OCI-M2 (cell line): Measurements from ENCODE around the gene MPO.

Experiments
- DNase-seq: peaks from one replicate; lab custom pipeline; 2025; ENCODE audit not compliant: unreplicated experiment; lab: John Stamatoyannopoulos, UW

Gene MPO

DNA sequence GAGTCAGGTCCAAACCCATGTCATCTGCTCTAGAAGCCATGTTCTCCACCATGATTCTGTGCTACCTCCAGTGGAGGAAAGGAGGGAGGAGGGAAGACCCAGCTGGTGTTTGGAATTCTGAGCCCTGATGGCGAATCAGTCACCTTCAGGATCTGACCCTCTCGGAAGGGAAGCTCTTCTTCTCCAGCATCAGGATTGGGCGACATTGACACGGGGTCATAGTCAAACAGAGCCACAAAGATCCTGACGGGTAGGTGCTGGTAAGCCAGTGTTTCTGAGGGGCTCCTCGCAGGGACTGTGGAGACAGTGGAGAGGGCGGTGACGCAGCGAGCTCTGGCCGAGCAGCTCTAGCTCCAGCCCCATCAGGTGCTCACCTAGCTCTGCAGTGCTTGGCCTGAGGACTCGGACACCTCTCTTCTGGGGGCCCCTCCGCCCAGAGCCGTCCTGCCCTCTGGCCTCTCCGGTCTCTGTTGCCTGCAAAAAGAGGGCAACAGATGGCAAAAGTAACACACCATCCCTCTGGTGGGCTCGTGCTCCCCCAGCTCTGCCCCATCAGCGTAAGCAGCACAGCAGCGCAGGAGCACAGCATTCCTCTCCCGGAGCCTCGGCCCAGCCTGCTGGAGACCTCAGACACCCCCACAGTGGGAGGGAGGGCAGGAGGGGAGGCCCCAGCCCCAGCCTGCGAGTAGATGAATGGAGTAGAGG, 26.9 kb upstream of the MPO start:
- no peak for DNase-seq

DNA sequence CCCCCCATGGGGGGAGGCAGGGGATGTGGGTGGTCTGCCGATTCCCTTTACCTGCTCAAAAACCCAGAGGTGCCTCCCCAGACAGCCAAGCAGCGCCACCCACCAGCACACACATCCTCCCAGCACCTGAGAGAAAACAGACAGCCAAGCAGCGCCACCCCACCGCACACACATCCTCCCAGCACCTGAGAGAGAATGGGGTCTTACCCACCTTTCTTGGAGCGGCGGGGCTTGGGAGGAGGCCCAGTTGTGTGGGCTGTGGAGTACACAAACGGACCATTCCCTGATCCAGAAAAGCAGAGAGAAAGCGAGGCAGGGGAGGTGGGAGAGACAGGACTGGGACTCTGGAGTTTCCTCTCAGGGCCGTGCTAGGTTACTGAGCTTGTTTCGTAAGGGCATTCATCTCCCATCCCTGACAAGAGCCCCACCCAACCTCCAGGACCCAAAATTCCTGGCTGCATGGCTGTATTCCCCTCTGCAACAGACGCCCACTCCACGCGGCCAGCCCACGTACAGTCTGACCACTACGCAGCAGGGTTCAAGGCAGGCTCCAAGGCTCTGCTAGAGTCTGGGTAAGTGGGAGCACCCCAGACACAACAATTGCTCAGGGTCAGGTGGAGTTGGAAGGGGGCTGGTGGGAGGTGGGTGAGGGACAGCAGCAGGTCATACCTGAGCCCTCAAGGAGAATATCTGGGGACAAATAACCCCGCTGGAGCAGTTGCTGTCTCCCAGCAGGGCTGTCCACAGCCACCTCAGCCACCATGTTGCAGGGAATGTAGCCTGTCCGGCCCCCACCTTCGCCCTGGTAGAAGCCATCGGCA, 25.6 kb upstream of the MPO start:
- no peak for DNase-seq

DNA sequence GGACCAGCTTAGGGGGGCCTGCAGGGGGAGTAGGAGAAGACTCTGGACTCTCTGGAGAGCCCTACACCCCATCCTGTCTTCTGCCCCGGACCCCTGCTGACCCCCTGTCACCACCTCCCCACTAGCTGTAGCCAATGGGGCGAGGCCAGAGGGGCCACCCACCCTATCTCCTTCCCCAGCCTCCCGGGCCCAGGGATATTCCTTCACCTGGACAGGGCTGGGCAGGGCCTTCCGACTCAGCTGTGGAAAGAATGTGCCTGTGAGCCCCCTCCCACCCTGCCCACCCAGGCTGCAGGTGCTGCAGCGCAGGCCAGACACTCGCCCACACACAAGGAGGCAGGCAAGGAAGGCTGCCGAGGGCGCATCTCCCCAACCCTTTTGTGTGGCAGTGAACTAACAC, 24.9 kb upstream of the MPO start:
- DNase-seq, result no peak

DNA sequence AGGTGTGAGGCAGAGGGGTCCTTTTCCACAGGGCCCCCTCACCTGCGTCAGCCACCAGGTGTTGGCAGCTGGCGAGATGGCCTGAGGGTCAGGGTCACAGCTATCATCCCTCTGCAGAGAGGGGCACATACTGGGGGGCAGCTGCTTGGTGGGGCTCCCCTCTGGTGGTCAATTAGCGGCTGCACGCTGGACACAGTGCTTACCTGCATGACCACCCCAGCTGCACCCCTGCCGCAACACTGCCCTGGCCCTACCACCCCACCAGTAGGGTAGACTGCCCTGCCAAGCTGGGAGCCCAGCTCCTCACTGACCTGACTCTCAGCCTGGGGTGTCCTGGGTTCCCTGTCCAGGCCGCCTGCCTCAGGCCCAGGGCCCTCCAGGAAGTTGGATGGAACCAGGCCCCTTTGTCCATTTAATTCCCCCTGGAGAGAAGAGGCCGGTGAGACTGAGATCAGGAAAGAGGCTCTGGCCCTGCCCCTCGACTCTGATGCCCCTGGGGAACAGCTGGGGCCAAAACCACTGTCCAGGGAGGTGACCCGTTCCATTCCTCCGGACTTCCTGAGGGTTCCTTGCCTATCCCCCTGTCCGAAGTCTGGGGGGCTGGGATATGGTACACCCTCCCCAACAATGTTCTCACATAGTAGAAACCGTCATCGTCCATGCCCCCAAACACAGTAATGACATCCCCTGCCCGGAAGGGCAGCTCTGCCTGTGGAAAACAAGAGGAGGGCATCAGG, 24.2 kb upstream of the MPO start:
- DNase-seq, result no peak

DNA sequence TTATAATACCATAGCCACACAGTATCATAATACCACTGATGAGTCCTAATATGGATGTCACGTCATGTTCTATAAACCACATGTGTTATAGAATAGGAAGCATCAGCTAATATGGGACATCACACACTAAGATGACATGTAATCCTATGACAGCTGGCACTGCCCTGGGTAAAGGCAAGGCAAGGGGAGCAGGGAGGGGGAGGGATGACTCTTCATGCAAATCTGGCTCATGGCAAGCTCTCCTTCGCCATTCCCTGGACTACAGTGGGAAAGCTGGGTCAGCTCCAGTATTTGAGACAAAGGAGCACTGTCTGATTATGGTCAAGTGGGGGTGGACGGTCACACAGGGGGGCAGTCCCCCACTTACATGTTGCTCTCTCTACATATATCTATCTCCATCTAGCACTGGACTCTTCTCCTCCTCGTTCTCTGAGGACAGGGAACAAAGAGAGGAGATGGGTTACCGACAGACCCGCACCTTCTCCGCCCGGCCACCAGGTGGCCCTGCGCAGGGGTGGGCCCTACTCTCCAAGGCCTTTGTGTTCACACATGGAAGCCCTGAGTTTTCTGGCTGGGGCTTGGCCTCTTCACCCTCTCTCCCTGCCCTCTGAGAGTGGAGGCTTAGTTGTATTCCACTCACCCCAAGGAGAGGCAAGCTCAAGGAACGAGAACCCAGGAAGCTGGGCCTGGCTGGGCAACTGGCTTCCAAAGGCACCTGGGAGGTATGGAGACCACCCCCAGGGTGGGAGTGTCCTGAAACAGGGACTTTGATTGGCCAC, 23.4 kb upstream of the MPO start:
- DNase-seq, result no peak

DNA sequence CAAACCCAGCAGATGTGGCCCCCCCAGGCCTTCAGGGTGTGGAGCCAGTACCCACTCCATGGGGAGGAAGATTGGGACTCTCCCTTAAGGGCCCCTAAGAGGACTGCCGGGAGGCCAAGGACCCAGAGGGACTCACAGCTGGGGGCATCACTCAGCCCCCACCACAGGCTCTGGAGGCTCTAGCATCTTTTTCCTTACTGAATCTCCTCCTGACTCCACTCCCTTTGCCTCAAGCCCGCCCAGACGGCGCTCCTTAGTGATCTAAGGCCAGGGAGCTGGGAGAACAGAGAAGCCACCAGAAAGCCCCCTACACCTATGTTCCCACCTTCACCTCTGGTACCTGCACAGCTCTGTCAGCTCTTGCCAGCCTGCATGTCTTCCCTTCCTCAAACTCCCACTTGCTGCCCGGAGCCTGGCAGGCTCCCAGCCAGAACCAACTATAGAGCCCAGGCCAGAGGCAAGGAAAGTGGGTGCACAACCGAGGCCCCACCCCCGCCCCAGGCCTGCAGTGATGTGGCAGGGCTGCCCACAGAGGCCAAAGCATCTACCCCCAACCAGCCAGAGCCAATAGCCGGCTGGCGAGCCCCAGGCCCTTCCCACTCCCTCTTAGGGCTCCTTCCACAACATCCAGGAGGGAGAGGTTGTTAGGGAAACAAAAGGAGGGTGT, 22.3 kb upstream of the MPO start:
- no peak for DNase-seq

DNA sequence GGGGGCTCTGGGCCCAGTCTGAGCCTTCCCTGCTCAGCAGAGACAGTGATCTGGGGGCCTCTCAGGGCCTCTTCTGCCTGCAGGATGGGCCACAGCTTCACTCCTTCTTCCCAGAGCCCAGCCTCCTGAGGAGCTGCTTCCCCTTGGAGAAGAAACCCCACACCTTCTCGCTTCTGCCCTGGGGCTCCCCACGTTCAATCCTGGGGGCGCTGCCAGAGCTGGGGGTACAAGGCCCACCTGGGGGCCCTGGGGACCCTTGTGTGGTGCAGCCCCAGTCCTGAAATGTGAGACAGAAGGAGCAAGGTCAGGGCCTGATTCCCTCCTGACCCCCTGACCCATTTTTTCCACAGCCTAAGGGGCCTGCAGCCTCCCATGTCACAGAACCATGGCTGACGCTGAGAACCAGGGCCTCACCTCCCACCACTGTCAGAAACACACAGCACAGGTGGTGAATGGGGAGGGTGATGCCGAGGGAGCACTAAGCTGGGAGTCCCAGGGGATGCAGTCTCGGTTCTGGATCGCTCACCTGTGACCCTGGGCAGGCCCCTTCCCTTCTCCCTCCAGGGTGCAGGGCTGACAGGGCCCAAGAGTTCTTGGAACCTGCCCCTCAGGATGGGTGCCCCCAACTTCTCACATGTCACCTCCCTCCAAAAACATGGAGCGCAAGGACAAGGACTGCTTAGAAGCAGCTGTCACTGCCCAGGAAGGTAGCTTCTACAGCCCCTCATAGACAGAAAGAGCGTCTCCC, 21.6 kb upstream of the MPO start:
- no peak for DNase-seq

DNA sequence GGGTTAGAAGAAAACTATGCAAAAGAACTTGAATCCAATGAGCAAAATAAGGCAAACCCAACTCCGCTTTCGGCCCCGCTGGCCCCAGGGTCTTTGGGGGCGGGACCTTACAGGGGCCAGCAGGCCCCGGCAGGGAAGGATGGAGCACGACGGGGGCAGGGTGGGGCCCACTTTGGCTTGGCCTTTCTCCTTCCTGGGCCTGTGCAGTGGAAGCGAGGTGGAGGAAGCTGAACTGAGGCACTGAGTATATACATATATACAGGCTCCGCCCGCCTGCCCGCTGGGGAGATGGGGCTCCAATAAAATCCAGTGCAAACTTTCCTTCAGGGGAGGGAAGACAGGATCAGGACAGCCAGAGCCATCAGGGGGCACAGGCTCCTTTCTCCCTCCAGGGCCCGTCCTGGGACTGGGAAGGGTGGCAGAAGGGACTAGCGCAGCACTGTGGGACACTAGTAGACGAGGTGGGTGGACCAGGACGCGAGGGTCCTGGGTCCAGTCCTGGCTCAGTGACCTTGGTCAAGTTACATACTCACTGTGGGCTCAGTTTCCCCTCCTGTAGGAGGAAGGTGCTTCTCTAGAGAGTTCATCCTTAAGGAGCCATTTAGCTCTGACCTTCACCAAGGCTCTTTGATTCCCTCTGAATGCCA, 20.9 kb upstream of the MPO start:
- DNase-seq, result no peak

DNA sequence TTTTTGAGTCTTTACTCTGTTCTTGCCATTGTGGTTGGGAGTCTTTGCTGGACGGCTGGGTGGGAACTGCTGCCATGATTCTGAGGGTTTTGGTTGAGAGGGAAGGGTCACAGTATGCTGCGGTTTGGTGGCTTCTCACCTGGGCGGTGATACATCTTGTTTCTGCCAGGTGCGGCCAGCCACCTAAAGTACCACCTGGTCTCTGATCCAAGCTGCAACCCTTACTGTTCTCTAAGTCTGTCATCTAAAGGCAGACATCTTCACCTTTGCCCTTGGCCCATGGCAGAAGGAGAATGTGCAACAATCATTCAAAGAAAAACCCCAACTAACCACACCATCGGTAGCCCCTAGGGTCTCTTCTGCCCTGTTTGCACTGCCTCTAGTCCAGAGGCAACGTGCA, 19.6 kb upstream of the MPO start:
- no peak for DNase-seq

DNA sequence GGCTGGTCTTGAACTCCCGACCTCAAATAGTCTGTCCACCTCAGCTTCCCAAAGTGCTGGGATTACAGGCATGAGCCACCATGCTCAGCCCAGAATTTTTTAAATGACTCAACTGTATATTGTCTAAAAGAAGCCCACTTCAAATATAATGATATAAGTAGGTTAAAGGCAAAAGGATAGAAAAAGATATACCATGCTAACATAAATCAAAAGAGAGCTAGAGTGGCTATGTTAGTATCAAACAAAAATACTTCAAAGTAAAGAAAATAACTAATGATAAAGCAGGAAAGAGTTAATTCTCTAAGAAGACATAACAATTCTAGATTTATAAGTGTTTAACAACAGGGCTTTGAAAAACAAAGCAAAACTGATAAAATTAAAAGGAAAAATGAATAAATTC, 13.3 kb upstream of the MPO start:
- no peak for DNase-seq

DNA sequence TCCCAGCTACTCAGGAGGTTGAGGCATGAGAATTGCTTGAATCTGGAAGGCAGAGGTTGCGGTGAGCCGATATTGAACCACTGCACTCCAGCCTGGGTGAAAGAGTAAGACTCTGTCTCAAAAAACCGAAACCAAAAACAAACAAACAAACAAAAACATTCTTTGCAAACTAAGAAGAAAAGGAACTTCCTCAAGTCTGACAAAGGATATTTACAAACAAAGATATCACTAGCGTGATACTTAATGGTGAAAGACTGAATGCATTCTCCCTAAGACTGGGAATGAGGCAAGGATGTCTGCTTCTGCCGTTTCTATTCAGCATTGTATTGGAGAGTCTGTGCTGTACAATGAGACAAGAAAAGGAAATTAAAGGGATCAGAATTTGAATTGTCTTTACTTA, 10.5 kb upstream of the MPO start:
- DNase-seq, result no peak

DNA sequence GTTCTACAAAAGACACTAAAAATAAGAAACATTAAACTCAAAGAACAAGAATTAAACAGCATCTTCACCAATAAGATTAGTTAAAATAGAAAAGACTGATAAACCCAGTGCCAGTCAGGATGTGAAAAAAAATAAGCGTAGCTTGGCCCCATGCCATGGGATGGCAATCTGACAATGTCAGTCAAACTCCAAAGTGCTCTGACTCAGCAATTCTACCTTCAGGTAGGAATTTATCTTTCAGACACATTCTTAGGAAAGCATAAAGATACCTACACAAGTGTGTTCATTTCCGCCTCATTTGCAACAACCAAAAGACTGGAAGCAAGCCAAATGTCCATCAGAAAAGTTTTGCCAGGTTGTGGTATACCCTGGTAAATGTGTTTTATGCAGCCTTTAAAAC, 9.1 kb upstream of the MPO start:
- no peak for DNase-seq

DNA sequence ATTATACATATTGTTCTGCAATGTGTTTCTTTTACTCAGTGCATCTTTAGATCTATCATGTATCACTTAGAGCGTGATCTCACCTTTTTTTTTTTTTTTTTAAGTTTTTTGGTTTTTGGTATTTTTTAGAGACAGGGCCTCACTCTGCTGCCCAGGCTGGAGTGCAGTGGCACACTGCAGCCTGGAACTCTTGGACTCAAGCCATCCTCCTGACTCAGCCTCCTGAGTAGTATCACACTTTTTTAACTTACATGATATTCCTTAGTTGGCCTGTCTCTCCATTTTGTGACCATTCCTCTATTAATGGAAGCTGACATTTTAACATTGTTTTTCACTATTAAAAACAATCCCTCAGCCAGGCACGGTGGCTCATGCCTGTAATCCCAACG, 4.7 kb upstream of the MPO start:
- DNase-seq, result no peak

DNA sequence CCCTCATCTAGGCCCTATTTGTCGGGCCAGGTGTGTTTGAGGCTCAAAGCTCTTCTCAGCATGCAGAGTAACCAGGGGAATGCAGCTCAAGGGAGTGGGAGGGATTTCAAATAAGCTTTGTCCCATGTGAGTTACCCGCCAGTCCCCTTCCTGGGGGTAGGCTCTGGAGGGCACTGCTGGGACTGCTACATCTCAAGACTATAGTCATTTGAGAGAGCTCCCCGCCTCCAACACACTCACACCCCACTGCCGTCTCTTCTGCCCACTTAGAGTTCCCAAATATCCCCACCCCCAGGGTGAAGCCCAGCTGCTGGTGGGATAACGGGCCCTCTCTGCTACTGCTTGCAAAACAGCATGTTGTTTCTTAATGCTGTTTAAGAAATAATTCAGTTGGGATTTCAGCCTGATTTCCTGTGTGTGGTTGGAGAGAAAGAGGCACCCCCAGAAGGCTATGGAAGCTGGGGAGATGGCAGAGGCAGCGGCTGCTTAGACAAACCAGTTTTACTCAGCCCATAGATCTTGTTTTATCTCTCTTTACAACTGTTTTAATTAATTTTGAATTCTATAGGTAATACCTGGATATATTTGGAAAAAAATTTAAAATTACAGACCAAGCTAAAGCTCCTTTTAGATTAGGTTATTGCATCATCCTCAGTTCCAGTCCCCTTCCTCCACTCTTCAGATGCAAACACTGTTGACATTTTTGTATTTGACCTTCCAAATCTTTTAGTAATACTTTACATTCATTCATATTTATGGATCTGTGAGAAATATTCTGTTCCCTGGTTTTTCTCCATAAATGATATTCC, 4.1 kb upstream of the MPO start:
- DNase-seq, result no peak

DNA sequence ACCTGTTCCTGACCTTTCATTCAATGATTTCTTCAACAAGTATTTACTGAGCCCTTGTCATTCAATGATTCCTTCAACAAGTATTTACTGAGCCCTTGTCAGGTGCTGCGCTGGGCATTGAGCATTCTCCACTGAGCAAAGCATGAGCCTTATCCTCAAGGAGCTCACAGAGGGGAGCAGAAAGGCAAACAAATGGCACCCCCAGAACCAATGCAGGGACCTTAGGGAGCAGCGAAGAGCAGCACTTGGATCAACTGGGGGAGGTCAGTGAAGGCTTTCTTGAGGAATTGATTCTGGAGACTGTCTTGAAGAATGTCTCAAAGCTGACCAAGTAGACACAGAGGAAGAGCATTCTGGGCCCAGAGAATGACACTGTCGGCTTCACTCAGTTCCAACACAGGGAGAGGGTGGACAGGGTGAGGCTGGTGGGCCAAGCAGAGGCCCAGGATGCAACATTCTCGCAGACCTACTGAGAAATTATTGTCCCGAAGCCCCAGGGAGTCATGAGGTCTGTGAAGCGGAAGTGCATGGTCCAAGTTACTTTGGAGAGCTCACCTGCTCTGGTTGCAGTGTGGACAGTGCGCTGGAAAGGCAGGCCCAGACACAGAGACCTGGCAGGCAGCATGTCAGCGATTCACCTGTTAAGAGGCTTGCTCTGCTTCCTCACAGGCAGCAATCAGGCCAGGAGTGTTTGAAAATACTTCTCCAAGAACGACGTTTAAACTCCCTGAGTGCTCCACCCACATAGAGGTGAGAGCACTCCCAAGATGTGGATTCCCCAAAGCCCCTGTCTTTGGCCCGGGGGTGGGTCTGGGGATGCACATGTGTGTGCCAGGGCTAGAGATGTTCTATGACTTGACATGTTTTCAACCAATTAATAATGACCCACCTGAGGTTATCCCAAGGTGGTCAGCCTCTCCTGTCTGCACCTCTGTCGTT, 3.2 kb upstream of the MPO start:
- DNase-seq, result no peak

DNA sequence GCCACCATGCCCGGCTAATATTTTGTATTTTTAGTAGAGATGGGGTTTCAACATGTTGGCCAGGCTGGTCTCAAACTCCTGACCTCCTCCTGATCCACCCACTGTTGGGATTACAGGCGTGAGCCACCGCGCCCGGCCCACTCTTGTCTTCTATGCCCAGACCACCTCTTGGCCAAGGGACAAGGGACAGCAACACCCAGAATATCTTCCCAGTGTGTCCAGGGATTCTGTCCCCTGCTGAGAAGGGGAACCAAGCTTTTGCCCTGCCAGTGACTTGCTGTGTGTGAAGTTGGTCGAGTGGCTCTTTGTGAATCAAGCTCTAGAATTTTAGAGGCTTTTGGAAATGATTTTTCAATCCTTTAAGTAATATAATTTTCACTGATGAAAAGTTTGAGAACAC, 1.7 kb upstream of the MPO start:
- DNase-seq, result no peak

DNA sequence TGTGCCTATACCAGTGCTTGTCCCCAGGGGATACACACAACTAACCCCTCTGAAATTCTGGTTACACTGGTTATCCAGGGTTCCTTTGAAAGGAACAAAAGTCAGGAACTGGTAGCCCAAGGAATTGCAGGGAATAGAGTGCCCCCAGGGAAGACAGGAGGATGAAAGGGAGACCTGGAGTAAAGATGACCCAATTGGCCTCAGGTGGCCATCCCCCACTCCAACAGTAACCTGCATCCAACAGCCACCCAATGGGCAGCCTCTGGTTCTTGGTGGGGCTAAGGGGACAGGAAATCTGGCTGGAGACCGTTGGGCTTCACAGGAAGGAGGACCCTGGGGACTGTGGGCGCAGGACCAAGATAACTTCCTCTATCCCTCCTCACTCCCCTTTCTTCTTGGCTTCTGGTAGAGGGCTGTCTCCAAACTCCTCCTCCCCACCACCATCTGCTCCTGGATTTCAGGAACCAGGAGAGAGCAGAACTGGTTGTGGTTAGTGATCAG, 826 bp upstream of the MPO start:
- no peak for DNase-seq
